Colonic mucosa (tissue), 4 donors: ENCODE data around the gene PLXNB2. TPM values are rescaled to one million over a fixed set of nuclear protein-coding genes. Genes with fewer than 3 reads are reported as not detected.

Experiments
- DNase-seq: peaks from one replicate; pipeline ENCODE4 v3.0.0-alpha.2; 2020
- H3K27ac ChIP-seq: fragments of 200-600 bp; one replicate; pipeline ENCODE4 v1.8.0; 2021
- H3K27me3 ChIP-seq: fragments of 200-600 bp; one replicate; pipeline ENCODE4 v1.8.0; 2021
- H3K36me3 ChIP-seq: fragments of 200-600 bp; one replicate; pipeline ENCODE4 v1.8.0; 2021
- H3K4me1 ChIP-seq: fragments of 200-600 bp; one replicate; pipeline ENCODE4 v1.8.0; 2021; ENCODE audit warnings: mild to moderate bottlenecking
- H3K4me3 ChIP-seq: fragments of 200-600 bp; one replicate; pipeline ENCODE4 v1.8.0; 2021
- H3K9ac ChIP-seq, 2 donors: one replicate each; pipeline ENCODE4 v1.7.0; 2013; ENCODE audit warnings: control low read depth in 2 of 2, low read depth in 2 of 2, low read length in 2 of 2
- H3K9me3 ChIP-seq: fragments of 200-600 bp; one replicate; pipeline ENCODE4 v1.8.0; 2021
- CTCF ChIP-seq: fragments of 200-600 bp; IDR thresholded peaks from one replicate; pipeline ENCODE4 v1.8.0; 2022; ENCODE audit warnings: antibody characterized with exemption, mild to moderate bottlenecking
- intact Hi-C: fragments of 100-400 bp; cut with DNase I; formaldehyde crosslinking; loops from one replicate; pipeline ENCODE4 v1.14.1; 2022
- total RNA-seq, 2 donors: library from RNA; stranded (reverse); fragmentation: NEBNext Ultra II Directional in 1 of 2; extraction: Animal tissue kit (Norgen Biotek cat#: 25700) in 1 of 2; gene quantifications; one replicate each; pipeline ENCODE4 v1.2.1, GENCODE V29; 2021
- donor health status: healthy.
- donor health status: DM: no; HTN: no; CAD: no.
- donor health status: DM: no; HTN: no; CAD: no.

PLXNB2 gene
- total RNA-seq, 2 donors from 2014 or later, result 270 to 339 TPM

- intact Hi-C loops, result no loop called here
- Histone ChIP-seq H3K36me3 (no peaks in the 10 kb centered on the region), H3K27me3 (no peaks in the 10 kb centered on the region), H3K9me3 (no peaks in the 10 kb centered on the region), H3K4me1 (peaks cover 89% of the 10 kb centered on the region), H3K9ac (peak overlapping the region; percentile 58 to 96), H3K27ac (peak overlapping the region; percentile 50), H3K4me3 (no peak overlapping the region)
- no peak for TF ChIP-seq CTCF
- no peak for DNase-seq
Observed at GRCh38 chr22:50301581-50301991, 5.9 kb downstream of the PLXNB2 start.

- H3K4me1 ChIP-seq, result peaks cover 88% of the 10 kb centered on the region
- H3K9ac ChIP-seq, result peak overlapping the region; percentile 26 to 96
- H3K27ac ChIP-seq, result peak overlapping the region; percentile 61
- no peaks in the 10 kb centered on the region for H3K36me3 ChIP-seq
- intact Hi-C loops, result no loop called here
- peak overlapping the region; percentile 41 for H3K4me3 ChIP-seq
- no peaks in the 10 kb centered on the region for H3K27me3 ChIP-seq
- DNase-seq, result no peak
- H3K9me3 ChIP-seq, result no peaks in the 10 kb centered on the region
- no peak for TF ChIP-seq CTCF
Observed at GRCh38 chr22:50300620-50301257, 6.7 kb downstream of the PLXNB2 start.

- Histone ChIP-seq H3K27ac (peak overlapping the region; percentile 61), H3K27me3 (no peaks in the 10 kb centered on the region), H3K4me3 (peak overlapping the region; percentile 41), H3K9ac (peak overlapping the region; percentile 34 to 58), H3K9me3 (no peaks in the 10 kb centered on the region), H3K4me1 (peaks cover 82% of the 10 kb centered on the region), H3K36me3 (no peaks in the 10 kb centered on the region)
- TF ChIP-seq CTCF, result no peak
- peak; percentile 95 for DNase-seq
- intact Hi-C loops, result no loop called here
Observed at GRCh38 chr22:50299785-50300619, 7.4 kb downstream of the PLXNB2 start.

- Histone ChIP-seq H3K4me3 (peak overlapping the region; percentile 41), H3K27ac (peak overlapping the region; percentile 61), H3K9ac (peak overlapping the region; percentile 51 to 69), H3K9me3 (no peaks in the 10 kb centered on the region), H3K4me1 (peaks cover 83% of the 10 kb centered on the region), H3K27me3 (no peaks in the 10 kb centered on the region), H3K36me3 (no peaks in the 10 kb centered on the region)
- TF ChIP-seq CTCF, result no peak
- intact Hi-C loops, result no loop called here
- DNase-seq, result no peak
Observed at GRCh38 chr22:50298937-50299784, 8.3 kb downstream of the PLXNB2 start.

- DNase-seq, result no peak
- Histone ChIP-seq H3K27ac (no peak overlapping the region), H3K4me3 (no peak overlapping the region), H3K4me1 (peaks cover 83% of the 10 kb centered on the region), H3K9me3 (no peaks in the 10 kb centered on the region), H3K36me3 (no peaks in the 10 kb centered on the region), H3K9ac (peak overlapping the region in 1 of 2 donors; percentile 7), H3K27me3 (no peaks in the 10 kb centered on the region)
- no peak for TF ChIP-seq CTCF
- intact Hi-C loops, result no loop called here
Observed at GRCh38 chr22:50298266-50298637, 9.2 kb downstream of the PLXNB2 start.
